Measurements from ENCODE around the gene DENND1A.
"Not testable (repeated sequence)": the region's sequence is repeated elsewhere in the genome, so short reads cannot be mapped to it uniquely, and the experiment has no call there.

DENND1A gene

DNA sequence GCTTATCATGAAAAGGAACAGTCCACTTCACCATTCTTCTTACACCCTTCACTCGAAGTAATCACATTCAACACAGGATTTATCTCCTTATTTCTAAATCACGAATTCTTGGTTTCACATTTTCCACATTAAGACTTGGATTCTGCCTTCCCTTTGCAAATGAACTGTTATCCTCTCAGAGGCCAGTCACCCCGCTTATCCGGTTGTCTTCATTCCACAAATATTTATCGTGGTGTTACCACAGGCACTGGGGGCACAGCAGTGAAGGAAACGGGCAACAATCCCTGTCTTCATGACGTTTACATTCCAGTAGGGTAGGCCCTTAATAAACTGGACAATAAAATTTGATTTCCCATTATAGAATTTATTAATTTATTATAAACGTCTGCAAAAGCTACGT is 284.2 kb downstream of the DENND1A start:
- DNase-seq, result no peak

DNA sequence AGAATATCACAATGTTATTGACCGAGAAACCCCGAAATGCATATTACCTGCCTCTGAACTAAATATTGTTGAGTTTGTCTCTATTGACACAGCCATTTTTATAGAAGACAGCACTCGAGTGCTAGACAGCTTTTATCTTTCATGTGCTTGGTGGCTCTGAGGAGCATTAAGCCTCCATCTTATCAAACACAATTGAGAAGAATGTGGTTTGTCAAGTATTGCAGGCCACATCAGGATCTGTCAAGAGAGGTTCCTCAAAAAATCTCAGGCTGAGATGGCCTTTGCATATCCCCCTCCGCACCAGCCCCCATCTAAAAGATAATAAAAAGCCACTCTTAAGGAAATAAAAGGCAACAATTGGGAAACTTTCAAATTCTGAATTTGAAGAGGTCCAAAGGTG is 284.8 kb downstream of the DENND1A start:
- DNase-seq, result no peak

DNA sequence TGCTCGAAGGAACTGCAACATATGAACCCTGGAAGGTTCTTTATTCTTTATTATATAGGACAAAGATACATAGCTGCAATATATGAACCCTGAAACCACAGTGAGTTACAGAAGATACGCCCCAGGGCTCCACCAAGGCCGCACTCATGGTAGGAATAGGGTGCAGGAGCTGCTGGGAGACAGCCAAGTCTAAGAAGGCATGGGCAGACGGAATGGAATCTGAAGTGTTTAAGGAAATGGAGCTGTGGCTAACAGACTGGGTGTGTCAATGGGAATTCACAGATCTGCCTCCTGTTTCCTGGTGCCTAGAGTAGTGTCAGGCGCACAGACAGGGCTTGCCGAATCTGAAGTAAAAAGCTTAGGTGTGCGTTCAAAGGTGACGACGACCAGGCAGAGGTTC is 286.4 kb downstream of the DENND1A start:
- no peak for DNase-seq

DNA sequence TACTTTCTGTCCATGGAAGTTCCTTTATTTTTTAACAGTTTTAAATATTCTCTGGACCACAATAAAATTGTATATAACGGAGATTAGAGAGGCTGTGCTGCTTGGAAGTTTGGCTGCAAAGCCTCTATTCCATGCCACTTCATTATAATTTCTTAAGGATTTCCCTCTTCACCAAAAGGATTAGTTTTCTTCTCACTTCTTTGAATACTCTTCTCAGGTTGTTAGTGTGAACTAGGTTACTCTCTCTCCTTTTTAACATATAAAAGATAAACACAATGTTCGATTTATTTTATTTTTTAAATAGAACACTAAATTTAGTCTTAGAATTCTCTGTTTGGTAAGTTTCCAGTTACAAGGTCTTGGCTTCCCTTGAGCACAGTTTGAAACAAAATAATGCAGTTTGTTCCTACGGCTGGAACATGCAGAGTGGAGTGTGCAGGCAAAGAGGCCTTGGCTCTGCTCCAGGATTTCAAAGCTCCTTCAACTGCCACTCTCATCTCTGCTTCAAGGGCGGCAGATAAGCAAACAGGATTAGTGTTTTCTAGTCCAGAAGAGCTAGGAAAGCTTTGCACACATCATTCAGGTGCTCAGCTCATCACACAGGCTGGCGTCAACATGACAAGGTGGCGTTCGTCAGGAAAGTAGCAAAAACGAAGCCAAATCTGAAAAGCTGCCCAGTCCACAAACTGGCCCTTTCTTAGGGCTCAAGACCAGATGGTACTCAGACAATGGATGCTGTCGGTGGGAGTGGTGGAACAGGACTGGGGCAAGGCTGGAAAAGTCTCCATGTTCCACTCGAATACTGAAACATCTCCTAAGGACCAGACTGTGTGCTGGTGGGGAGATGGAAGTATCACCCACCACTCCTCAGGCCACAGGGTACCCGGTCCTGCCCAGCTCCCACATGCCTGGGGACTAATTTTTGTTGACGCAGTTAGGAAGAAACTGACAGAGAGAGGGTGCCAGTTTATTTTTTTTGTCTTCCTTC is 287.3 kb downstream of the DENND1A start:
- peak; percentile 78 for DNase-seq

DNA sequence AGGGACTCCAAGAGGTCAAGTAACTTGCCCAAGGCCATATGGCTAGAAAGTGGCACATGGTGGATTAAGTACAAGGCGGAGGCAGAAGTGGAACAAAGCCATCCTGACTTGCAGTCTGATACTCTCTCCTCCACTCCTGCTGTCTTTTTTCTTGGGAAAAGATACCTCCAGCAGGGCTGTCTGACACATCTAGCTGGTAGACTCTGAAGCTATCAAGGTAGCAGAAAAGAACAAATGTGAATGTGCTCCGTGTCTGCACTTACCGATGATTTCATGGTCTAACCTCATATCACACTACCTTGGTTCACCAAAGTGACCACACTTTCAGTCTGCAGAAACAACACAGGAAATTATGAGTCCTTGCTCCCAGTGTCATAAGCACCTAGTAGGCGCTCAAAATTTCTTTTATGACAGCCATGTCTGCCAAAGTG is 289.1 kb downstream of the DENND1A start:
- no peak for DNase-seq

DNA sequence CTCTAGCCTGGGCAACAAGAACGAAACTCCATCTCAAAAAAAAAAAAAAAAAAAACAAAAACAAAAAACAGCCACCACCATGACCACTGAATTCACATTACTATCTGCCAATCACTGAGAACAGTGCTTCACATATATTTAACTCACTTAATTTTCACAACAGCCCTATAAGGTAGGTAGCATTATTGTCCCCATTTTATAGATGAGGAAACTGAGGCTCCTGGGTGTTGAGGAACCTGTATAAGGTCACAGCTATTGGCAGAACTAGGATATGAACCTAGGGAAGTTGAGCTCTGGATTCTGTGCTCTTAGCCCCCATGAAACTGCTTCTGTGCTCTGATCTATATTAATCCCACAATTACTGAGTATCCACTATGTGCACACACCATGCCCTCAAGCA is 290.2 kb downstream of the DENND1A start:
- DNase-seq, result no peak

DNA sequence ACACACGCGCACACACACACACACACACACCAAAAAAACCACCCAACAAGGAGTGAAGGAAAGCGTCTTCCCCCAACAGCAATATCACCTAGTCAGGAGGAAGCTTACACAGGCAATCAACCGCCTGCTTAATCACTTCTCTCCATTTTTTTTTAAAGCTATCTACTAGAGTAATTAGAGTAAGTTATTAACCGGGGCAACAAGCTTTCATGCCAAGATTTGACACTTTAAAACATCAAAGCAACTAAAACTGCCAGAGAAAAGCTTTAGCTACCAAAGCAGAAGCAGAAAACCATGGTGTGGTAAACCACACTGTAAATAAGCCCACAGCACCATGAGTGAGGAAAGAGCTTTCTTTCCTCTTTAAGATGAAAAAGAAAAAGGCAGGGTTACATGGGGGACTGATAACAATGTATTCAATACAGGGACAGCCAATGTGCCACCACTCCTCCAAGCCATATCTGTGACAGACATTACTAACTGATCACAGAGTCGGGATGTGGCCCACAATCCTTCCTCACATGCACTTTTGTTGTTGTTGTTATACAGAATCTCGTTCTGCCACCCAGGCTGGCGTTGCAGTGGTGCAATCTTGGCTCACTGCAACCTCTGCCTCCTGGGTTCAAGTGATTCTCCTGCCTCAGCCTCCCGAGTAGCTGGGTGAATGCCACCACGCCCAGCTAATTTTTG is 291.8 kb downstream of the DENND1A start:
- DNase-seq, result no peak

DNA sequence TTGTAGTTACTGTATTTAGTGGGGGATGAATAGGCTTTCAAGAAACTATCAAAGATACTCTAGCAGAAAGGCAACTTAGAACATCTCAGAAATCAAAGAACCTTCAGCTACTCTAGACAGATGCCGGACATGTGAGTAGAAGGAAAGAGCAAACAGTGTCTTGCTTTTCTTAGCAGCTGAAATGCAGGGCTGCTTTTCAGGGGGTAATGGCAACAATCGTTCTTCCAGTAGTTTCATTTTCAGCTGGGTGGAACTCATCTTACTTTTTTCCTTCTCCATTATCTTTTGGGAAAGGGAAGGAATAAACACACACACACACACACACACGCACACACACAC is 292.4 kb downstream of the DENND1A start:
- DNase-seq, result no peak

DNA sequence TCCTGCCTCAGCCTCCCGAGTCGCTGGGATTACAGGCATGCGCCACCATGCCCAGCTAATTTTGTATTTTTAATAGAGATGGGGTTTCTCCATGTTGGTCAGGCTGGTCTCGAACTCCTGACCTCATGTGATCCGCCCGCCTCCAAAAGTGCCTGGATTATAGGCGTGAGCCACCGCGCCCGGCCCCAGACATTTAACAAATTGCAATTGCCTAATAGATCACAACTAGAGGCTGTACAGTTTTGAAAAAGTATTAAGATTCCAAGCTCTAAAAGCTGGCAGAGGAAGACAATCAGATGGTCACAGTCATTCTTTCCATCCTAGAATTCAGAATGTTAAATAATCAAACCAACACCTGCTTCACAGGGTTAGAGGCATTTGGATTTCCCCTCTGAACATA is 293.1 kb downstream of the DENND1A start:
- not testable (repeated sequence) for DNase-seq

DNA sequence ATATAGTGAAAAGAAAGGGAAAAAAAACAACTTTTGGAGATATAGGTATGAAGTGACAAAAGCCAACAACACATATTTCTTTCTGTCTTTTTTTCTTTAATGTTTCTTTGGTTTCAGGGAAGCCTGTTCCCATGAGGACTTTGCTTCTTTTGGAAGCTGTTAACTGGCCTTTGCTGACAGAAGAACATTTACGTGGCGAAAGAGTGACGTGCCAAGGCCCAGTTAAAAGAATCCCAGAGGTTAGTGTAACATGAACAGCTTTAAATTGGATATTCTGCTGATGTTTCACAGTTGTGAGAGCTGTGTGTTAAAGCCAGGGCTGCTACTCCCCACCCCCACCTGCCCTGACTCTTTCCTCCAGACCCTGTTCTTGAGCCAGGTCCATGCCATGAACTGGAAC is 298.1 kb downstream of the DENND1A start:
- no peak for DNase-seq

DNA sequence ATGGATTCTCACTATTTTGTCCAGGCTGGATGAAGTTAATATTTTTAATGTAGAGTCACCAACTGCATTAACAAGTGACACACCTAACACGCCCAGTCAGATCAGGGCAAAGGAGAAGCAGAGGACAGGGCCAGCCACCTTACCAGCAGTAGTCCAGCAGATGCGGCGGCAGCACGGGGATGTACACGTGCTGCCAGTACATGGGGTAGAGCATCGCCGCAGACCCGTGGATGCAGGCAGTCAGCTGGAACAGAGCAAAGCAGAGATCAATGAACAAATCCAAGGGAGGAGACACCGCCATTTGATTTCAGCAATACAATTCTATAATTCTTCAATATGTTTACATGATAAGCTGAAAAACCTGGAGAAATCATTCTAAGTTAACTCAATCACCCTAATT is 299.7 kb downstream of the DENND1A start:
- no peak for DNase-seq

DNA sequence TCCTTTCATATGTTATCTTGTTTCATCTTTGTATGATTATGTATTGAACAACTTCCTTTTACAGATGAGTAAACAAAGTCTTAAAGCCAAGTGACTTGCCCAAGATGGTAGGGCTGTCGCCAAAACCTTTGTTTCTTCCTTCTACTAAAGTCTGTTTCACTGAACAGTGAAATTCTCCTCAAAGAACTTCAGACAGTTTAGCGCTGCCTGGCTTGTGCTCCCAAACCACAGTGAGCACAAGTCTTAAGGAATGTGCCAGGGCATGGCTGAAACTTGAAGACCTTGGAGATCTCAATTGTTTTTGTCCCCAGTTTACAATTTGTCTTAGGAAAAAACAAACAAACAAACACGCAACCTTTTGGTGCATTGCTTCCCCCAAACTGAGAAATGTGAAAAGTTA is 300.4 kb downstream of the DENND1A start:
- no peak for DNase-seq

DNA sequence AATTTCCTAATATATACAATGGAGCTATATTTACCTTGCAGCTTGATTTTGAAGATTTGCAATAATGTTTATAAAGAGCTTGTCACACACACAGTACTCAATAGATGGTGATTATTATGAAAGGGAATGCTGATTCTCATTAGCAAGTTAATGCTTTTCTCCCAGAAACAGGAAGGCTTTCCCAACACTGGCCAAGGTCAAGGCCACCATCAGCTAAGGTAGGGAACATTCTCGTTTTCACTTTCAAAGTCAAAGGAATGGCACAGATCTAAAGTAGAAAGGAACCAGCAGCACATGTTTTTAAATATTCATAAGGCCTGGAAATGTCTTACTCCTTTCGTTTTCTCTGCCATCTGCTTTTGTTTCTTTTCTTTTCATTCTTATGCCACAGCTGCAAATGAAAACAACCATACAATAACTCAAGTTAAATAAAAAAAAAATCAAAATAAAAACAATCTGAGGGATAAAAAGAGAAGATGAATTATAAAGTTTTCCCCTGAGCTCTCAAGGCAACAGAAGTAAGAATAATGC is 307.1 kb downstream of the DENND1A start:
- no peak for DNase-seq

DNA sequence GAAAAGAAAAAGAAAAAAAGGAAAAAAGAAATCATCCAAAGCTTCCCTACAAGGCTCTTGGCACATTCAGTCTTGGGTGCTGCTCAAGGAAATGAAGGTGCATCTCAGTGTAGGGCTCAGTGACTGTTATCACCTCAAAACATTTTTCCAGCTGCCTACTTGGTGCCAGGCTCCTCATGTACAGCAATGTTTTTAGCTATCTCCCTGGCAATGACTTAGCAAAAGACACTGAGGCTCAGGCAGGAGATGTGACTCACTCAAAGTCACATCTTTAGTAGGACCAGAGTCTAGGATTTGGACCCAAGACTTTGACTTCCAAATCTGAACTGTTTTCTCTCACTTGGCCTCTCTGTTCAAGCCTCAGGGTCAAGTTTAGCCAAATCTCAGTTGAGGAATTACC is 309.7 kb downstream of the DENND1A start:
- no peak for DNase-seq

DNA sequence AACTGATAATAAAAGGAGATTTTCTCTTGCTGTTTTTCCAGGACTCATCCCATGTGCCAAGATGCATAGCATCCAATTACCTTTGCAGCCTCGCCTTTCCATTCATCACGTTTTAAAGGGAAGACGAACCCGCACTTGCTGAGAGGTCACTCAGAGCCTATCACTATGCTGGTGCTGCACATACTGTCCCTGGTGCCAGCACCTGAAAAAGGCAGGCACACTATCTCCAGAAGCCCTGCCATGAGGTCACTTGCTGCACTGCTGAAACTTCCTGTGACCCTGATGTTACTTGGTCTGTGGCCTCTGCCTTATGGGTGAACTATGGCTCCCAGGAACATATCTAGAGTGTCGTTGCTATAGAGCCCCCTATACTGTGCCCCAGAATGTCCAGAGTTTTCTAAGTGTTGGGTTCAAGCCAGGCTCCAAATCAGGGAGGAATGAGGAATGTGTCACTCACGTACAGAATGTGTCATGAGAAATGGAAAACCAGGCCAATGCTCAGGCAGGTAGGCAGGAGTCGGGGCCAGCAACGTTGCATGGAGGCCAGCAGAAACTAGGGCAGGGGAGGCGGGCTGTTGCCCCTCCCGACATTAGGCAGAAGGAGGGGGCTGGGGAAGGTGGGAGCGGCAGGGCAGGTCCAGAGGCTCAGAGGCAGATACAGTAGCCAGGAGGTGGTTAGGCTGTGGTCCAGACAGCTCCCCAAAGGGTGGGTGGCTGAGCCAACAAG is 311.8 kb downstream of the DENND1A start:
- no peak for DNase-seq

DNA sequence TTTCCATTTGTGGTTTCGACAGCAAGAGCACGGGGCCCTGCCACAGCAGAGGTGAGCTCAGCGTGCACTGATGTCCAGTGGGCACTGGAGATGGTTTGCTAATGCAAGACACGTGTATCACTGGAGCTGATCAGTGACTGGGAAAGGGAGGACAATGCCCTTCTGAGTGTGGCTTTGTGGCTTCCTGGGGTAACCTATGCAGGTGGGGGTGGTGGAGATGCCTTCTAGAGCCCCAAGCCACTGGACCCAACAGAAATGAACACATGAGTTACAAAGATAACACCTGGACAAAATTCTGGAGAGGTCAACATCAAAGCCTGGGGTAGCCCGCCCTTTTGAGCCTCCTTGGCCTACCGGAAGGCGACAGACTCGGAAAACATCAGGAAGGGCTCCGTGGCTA is 312.6 kb downstream of the DENND1A start:
- no peak for DNase-seq

DNA sequence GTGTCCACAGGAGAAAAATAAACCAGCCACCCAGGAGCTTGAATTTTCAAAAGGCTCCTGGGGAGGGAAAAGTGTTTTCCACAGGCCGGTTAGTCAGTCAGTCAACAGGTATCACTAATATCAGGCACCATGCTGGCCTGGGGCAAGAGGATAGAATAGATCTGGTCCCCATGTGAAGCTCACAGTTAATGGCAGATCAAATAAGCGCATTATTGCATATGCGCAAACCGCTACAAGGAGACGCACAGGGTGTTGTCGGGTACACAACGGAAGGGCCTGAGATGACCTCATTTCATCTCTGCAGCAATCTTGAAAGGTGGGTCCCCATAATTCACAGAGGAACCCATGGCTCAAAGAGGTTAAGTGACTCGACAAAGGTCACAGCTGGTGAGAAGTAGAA is 313.2 kb downstream of the DENND1A start:
- DNase-seq, result no peak

DNA sequence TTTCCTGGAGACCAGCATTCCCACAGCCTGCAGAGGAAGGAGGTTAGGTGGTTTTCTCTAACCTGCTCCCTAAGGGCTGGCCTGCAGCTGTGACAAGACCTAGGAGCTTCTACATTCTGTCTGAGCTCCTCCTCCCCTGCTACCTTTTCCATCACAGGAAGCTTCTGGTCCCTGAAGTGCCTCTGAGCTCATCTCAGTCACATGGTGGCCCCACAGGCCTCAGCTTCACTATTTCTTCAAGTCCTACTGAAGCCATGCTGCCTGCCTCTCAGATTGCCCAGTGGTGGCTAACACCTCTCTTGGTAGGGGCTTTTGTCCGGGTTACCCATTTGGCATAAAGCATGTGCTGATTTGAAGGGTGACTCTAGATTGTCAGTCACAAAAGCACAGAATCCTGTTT is 314.5 kb downstream of the DENND1A start:
- peak; percentile 17 for DNase-seq

DNA sequence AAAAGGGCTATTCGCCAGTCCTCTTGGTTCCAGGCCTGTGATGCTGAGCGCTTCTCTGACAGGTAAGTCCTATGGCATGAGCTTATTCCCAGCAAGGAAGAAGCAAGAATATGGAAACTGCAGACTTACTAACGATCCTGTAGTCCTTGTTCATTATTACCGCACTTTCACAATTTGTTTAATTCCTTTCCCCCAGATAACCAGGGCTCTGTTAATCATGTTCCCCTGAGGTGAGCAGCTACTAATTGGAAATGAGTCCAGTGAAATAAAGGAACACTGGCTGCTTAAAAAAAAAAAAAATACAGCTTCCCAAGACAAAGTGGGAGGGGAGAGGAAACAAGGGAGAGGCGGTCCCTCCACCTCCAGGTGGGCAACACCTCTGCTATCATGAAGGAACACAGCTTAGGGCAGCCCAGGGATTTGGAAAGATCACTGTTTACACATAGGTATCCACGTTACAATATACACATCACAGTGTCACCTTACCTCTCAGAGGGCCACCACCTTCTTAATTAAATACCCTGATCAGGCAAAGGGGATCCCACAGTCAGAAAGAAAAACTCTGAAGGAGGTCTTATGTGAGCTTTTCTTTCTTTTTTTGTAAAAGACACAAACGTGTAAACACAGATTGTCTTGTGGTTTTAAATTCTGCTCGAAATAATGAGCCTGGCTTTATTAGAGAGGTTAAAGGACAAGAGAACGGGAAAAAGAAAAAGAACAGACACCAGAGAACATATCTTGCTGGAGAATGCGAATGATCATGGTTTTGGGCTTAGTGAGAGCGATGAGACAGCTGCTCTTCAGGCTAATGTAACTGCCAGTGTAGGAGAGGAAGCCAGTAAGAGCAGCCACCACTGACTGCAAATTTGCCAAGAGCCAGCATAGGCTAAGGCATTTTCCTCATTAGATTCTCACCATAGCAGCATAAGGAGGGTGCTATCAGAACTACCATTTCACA is 315.3 kb downstream of the DENND1A start:
- no peak for DNase-seq

DNA sequence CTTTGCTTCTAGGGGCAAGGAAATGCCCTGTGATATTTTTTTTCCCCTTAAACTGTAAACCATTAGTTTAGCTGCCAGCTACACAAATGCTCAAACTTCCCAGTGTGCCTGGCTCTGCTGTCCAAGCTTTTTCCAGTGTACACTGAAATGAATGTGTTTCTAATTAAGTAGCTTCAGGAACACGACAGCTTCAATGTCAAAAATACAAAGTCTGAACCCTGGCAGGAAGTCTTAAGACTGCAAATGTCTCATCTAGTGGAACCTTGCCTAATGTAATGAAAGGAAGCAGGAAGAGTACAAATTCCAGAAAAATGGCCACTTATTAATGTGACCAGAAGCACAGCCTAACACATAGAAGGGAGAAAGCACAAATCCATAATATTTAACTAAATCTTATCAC is 318.7 kb downstream of the DENND1A start:
- no peak for DNase-seq

DNA sequence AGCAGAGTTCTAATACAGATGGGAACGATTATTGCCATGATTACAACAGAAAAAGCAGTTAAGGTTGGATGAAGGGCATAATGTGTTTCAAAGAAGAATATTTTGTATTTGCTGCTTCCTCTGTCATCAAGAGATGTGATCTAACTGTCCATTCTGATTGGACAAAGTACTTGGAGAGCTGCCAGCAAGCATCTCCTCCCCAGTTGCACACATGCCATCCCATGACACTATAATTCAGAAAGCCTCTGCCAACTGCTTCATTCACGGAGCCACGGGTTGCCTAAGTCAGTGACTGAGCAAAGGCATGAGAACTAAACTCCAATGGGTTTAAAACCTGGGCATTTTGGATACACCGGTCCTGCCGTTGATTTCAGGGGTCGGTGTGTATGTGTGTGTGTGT is 320.1 kb downstream of the DENND1A start:
- DNase-seq, result no peak

DNA sequence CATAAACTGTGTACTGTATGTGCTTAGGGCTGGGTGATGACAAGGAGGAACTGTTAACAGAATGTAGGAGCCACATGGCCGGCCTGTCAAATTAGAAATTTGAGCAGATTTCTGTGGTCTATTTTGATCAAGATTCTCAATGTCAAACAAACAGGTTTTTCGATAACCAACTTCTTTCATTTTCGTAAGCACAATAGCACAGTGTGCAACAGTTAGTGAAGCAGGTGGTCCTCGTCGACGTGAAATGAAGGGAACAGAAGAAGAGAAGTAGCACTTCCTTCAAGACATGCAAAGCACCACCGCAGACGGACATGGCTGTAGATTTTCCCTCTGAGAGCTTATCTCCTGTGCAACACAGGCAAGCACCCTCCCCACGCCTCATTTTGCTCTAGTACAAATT is 321.8 kb downstream of the DENND1A start:
- DNase-seq, result no peak

All from NCI-H2107 (cell line).